Activated CD8-positive, alpha-beta memory T cell treated with anti-CD3 and anti-CD28 coated beads, Interleukin-2, amount 50 U/mL, for 1 hour (primary cell): ENCODE data around the gene TRIM72.
"Not testable (repeated sequence)": the region's sequence is repeated elsewhere in the genome, so short reads cannot be mapped to it uniquely, and the experiment has no call there.

Experiments used
- DNase-seq: peaks from one replicate; pipeline ENCODE4 v3.0.0-alpha.2; 2020; ENCODE audit errors: extremely low read depth

Gene TRIM72

GRCh38 chr16:31215287-31216162, 1.6 kb downstream of the TRIM72 start:
- DNase-seq: no peak

DNA sequence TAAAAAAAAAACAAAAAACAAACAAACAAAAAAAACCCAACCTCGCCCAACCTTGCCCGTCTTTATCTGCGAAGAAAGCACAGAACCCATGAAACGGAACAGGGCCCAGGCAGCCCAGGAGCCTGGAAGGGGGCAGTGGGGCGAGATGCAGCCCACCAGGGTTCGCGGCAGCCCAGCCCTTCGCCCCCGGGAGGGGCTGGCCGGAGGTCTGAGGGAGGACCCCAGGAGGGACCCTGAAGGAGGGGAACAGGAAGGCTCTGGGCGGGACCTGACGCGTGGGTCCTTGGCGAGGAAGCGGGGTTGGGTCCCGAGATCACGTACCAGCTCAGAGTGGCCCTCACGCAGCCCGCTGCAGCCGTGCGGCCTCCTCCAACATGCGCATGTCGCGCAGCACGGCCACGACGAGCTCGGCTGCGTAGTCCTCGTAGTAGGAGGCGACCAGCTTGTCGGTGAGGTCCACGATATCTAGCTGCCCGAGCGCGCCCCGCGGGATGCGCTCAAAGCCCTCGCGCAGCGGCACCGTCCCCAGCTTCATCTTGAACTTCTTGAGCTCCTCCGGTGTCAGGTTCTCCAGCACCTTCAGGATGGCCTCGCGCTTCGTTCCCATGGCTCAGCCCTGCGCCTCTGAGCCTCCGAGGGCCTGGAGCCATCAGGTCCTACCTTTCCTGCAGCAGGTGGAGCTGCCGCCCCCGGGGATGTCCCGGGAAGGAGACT, 2.7 kb downstream of the TRIM72 start, which contains the start of gene PYDC1:
TSS of gene PYDC1 (minus strand) at position 714 of the 714 bp plus-strand sequence. CDS start at position 607, 107 bp downstream.
- DNase-seq: no peak

- no peak for DNase-seq
These were observed 3.2 kb downstream of the TRIM72 start for GRCh38 chr16:31217136-31217530.

- no peak for DNase-seq
These were observed 5.3 kb downstream of the TRIM72 start for GRCh38 chr16:31219154-31219741.

GRCh38 chr16:31221357-31222160, 7.6 kb downstream of the TRIM72 start:
- no peak for DNase-seq

DNA sequence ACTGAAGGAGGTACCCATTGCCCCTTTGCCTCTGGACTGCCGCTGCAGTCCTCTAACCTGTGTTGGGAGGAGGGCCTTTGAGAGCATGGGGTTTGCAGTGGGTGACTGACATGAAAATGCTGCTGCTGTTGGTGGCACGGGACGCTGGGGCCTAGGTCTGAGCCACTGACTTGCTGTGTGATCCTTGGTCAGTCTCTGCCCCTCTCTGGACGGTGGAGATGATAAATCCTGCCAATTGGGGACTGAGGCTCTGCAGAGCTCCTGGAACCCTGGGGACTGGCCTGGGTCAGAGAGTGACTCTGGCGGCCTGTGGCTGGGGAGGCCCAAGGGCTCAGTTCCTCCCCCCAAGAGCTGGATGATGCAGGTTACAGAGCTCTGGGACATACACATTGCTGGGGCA, 9.1 kb downstream of the TRIM72 start:
- DNase-seq: no peak

- DNase-seq: no peak
These were observed 10.4 kb downstream of the TRIM72 start for GRCh38 chr16:31224092-31224955.

- DNase-seq: no peak
These were observed 11.3 kb downstream of the TRIM72 start for GRCh38 chr16:31225193-31225592.

- DNase-seq: no peak
These were observed 14.3 kb downstream of the TRIM72 start for GRCh38 chr16:31228206-31228605.

- no peak for DNase-seq
These were observed 15.6 kb downstream of the TRIM72 start for GRCh38 chr16:31229501-31229900.

- no peak for DNase-seq
These were observed 24.1 kb downstream of the TRIM72 start for GRCh38 chr16:31238041-31238440.

DNA sequence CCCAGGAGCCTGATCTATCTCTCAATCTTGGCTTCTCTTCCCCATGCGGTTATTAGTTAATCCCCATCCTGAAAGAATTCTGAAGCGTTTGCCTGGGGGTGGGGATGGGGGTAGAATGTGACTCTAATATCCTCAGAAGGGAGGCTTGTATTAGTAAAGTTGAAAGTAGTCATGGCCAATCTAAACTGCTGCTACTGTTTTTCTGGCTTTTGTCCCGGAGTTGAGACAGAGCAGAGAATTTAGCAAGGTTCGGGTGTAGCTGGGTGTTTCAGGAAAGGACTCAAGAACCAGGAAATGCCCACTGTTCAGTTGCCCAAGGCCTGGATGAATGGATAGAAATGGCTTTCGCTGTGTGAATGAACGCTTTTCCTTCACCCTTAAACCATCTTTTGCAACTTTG, 28.3 kb downstream of the TRIM72 start:
- DNase-seq: no peak

GRCh38 chr16:31243734-31244670, 30.1 kb downstream of the TRIM72 start:
- DNase-seq: no peak

DNA sequence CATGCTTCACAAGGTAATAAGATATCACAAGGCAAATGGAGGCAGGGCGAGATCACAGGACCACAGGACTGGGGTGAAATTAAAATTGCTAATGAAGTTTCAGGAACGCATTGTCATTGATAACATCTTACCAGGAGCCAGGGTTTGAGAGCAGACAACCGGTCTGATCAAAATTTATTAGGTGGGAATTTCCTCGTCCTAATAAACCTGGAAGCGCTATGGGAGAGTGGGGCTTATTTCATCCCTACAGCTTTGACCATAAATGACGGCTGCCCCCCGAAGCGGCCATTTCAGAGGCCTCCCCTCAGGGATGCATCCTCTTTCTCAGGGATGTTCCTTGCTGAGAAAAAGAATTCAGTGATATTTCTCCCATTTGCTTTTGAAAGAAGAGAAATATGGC, 31.7 kb downstream of the TRIM72 start:
- DNase-seq: not testable (repeated sequence)

DNA sequence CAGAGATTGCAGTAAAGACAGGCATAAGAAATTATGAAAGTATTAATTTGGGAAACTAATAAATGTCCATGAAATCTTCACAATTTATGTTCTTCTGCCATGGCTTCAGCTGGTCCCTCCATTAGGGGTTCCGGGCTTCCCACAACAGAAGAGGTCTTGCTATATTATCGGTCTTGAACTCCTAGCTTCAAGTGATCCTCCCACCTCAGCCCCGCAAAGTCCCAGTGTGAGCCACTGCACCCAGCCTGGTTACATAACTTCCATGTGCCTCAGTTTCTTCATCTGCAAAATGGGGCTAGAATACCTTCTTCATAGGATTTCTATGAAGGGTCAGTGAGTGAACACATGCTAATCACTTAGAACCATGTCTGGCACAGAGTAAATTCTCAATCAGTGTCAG, 32.4 kb downstream of the TRIM72 start:
- DNase-seq: no peak

- DNase-seq: no peak
These were observed 34.4 kb downstream of the TRIM72 start for GRCh38 chr16:31248344-31248743.

- no peak for DNase-seq
These were observed 37.0 kb downstream of the TRIM72 start for GRCh38 chr16:31250782-31251384.

GRCh38 chr16:31251435-31251834, 37.5 kb downstream of the TRIM72 start:
- no peak for DNase-seq

GRCh38 chr16:31253642-31254045, 39.7 kb downstream of the TRIM72 start:
- no peak for DNase-seq
